HG03571 (cell line): Measurements from ENCODE around the gene NXF1.
"Not testable (repeated sequence)": the region's sequence is repeated elsewhere in the genome, so short reads cannot be mapped to it uniquely, and the experiment has no call there.

ENCODE experiments used
- ATAC-seq: cut with Tn5 transposase; IDR thresholded peaks from one replicate; pipeline ENCODE4 v1.9.1; 2021; ENCODE audit not compliant: unreplicated experiment

Gene NXF1

DNA sequence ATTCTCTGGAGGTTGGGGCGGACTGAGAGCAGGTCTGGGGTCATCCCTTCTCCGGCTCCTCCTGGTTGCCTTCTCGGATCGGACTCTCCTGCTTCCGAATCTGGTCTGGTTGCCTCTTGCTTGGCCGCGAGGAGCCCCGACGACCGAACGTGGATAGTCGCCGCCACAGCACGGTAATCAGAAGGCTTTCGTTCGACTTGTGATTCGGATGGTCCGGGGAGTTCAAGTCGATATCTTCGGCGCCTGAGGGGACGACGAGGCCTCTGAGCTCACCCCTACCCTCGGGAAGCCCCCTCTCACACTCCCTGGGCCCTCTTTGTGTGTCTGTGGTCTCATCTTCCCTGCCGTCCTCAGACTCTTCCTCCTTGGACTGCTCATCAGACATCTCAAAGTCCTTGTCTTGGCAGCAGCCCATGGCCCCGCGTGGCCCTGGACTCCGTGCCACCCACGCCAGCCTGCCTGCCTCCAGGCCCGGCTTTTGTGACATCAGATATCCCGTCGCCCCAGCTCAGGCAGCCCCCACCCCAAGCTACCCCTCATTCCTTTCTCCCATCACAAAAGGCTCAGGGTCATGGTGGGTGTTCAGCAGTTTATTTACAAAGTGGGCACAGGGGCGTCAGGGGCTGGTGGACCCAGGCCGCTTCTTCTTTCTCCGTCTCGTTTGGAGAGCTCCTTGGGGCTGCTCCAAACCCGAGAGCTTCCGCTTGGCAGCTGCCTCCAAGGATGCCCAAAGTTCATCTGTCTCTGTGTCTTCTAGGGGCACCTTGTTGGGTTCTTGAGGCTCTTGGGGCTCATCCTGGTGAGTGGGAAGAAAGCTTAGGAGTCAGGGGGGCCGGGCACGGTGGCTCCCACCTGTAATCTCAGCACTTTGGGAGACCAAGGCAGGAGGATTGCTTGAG lies 27.3 kb upstream of the NXF1 start, which contains the start of gene TEX54:
Gene TEX54 (minus strand): TSS at position 506 of the 899 bp plus-strand sequence.
- ATAC-seq = peak; percentile 10

DNA sequence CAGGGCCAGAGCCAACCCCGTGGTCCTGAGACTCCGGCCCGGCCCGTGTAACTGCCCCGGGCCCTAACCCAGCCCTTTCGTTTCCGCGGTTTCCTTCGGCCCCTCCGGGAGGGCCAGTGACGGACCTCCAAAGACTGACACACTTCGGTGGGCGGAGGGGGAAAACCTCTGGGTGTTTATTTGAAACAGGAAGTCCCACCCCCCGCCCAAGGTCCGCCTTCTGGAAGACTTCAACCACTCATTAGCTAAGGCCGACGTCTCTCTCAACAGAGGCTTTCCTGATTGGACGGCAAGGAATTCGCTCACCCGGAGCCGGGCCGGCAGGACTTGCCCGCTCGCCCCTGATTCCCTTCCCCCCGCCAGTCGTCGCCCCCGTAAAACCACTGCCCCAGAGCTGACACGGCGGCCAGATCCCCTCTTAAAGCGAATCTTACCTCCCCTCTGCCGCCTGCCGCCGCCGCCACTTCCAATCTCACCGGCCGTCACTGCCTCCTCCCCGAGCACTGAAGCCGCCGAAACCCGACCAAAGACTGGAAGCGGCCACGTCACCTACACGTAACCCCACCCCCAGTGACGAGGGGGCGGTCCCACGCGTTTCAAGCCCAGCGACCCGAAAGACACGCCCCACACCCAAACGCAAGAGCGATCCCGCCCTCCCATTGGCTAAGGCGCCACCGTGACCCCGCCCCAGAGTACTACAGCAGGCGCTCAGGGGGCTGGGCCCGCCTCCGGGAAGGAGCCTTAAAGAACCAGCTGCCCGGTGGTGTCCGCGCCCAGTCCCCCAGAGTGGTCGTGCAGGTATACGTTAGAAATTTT lies 26.5 kb upstream of the NXF1 start, which contains the start of gene STX5:
Gene STX5 (minus strand): TSS at position 532 of the 816 bp plus-strand sequence. CDS start 808 bp downstream, outside the sequence.
- peak; percentile 71 for ATAC-seq

DNA sequence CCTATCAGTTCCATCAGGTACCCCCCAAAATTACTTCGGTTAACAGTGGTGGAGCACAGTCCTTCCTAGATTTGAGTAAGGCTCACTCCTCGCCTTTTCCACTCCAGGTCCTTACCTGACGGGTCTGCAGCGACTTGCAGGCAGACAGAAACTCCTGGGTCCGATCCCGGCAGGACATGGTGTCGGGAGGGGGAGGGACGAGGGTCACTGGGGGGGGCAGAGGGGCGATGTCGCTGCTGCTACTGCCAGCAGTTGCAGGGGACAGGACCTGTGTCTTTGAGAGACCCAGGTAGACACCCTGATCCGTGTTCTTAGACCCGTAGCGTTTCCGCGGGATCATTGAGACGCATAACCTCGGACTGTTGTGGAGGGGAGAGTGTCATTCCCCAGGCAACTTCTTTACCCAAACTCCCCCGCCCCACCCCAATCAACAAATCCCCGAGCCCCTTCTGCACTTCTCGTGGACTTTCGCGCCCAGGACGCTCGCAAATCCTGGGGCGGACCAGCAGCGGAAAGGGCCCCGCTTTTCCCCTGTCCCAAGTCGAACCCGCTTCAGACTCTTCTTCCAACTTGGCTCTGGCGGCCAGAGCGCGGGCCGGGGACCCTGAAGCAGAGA lies 25.8 kb upstream of the NXF1 start:
- no peak for ATAC-seq

DNA sequence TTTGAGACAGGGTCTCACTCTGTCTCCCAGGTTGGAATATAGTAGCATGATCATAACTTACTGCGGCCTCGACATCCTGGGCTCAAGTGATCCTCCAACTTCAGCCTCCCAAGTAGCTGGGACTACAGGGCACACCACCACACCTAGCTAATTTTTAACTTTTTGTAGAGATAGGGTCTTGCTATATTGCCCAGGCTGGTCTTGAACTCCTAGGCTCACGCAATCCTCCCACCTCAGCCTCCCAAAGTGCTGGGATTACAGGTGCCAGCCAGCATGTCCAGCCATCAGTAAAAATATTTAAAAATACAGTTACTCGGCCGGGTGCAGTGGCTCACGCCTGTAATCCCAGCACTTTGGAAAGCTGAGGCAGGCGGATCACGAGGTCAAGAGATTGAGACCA lies 22.9 kb upstream of the NXF1 start:
- not testable (repeated sequence) for ATAC-seq

DNA sequence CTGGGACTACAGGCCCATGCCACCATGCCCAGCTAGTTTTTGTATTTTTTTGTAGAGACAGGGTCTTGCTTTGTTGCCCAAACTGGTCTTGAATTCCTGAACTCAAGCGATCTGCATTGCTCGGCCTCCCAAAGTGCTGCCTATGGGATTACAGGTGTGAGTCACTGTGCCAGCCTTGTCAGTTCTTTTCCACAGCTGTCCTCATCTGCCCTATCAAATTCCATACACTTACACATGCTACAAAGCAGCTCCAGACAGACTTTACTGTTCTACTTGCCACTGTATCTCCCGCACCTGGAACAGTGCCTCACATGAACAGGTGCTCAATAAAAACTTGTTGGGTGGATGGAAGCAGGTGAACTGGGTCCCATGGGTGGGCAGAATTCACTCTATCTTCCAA lies 18.4 kb upstream of the NXF1 start:
- ATAC-seq = no peak

DNA sequence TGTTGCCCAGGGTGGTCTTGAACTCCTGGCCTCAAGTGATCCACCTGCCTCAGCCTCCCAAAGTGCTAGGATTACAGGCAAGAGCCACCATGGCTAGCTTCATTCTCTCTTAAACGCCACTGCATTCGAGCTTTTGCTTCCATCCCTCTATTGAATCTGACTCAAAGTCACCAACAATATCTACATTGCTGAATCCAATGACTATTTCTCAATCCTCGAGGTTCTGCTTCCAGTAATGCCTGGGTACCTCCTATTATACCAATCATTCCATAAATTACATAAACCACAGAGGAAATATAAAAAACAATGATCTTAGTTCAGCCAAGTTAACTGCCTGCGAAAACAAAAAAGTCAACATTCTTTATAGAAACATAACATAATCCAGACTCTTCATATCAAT lies 11.9 kb upstream of the NXF1 start:
- ATAC-seq = no peak

DNA sequence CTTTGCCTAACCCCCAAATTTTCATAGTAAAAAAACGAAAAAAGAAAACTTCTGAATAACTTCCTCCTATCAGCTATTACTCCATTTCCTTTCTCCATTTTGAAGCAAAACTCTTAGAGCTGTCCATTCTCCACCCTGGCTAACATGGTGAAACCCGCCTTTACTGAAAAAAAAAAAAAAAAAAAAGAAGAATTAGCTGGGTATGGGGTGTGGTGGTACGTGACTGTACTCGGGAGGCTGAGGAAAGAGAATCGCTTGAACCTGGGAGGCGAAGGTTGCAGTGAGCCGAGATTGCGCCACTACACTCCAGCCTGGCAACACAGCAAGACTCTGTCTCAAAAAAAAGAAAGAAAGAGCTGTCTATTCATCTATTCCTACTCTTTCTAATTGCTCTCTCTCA lies 11.3 kb upstream of the NXF1 start:
- no peak for ATAC-seq

DNA sequence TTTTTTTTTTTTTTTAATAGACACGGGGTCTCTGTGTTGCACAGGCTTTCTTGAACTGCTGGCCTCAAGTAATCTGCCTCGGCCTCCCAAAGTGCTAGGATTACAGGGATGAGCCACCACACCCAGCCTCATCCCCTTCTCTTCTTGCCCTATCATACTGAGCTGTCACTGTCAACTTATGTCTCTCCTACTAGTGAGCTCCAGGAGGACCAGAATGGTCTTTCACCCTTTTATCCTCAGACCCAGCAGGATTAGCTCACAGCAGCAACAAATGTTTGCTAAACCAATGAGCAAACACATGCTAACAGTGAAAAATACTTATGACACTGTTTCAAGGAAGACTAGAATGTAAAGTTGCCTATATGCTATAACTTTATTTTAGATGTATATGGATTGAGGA lies 6.4 kb upstream of the NXF1 start:
- ATAC-seq = no peak

DNA sequence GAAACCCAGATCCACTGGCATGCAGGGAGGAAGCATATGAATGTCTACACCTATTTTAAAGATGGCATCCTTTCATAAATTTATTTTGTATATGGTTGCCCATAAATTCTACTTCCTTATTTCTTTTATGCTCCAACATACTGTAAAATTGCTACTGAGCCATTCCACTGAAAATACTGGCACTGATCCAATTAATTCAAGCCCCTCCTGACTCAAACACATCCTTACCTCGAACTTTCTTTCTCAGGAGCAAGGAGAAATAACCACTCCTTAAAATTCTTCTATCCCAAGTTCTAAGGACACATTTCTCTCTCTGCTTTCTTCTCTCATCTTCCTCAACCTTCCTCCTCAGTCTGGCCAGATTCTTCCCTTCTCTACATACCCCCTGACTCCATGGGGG lies 5.5 kb upstream of the NXF1 start:
- no peak for ATAC-seq

DNA sequence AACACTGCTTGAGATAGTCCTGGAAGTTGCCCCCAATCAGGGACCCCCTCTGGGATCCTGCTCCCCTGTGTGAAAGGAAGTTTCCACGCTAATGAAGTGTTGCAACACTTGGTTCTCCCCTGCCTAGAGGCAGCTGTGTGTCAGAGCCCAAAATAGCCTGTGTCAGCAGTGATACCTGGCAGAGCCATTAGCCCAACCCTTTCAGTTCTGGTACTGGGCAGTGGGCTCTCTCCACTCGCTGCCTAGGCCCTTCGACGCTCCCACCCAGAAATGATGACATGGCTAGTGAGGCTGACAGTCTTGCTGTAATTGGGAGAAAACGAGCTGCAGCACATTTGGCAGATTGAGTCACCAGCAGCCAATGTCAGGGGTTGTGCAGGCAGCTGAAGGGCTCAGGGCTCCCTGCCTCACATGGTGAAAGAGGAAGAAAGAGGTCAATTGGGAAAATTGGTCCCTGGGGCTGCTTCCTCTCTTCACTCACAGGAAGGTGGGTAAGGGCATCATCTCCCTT lies 1.4 kb upstream of the NXF1 start:
- ATAC-seq = no peak

DNA sequence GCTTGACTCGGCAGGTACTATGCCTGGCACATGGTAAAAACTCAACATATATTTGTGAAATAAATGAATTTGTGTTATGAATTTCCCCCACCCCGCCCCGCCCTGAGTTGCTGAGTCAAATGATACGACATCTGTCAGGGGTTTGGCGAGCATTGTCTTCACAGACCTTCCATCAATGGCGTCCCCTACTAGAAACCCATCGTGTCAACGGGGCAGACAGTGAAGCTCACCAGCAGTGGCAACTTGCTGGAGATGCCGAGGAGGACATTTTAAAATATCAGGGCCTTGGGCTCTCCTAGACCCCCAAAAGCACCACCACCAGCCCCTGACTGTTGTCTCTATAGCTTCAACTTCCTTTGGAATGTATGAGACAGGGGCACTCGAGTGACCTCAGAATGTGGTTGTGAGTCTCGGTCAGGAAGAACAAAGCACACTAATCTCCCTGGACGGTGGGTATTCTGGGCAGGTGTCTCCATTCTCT lies 761 bp upstream of the NXF1 start:
- ATAC-seq = no peak

DNA sequence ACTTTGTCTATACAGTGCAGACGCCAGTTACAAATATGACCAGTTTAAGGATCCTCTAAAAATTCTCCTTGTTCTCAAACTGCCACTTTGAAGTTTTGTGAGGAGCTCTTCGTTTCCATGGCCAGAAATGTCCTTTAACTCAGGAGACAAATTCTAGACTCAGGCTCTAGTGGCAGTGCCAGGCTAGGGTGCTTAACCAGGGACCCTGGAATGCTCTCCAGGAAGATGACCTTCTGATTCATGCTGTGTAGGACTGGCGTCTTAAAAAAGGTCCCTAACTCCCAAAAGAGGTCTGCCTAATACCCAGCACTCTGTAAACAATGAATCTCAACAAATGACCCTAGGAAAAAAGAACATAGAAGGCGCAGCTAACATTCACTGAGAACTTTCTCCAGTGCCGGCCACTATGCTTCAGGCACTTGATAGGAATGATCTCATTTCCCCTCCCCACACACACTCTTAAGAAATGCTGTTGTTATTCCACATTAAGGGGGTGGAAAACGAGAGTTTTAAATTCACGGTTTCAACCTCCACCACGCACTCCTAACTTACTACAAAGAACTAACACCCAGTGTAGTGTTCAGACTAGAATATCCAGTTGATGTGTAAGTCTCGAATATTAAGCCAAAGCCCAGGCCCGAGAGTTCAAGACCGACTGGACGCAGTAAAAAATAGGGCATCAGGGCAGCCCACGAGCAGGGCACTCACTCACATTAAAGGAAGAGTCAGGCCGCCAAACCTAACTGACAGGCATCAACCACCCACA lies 747 bp downstream of the NXF1 start:
- no peak for ATAC-seq

DNA sequence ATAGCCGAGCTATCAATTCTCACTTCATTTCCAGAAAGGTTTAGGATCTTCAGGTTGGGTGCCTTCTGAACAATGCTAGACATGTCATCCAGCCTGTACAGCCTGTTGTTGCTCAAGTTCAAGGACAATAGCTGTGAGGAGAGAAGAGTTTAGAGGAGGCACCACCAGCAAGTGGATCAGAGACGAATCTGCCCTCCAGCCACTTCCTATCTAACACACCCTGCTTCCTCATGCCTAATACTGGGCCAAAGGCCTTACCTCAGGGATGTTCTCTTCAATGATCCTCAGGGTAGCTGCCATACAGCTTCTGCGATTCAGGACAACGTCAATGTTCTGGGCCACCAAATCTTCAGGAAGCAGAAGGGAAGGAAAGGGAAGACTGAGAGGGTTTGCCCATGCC lies 4.2 kb downstream of the NXF1 start:
- ATAC-seq = no peak

DNA sequence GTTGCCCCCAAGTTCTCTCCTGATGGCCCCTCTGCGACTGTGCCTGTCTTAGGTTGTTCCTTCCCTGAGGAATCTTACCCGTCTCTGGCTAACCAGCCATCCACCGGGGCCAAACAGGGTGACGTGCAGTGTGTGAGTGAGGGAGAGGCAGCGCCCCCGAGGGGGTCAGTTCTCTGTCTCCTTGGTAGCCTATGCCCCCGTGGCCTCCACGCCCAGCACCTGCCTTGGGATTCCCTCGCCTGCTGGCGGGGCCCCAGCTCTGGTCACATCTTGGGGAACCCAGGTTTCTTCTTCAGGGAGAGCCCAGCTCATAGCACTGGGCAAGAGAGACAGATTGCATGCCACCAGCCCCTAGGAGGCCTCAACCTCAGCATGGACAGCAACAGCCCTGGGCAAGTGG lies 5.8 kb downstream of the NXF1 start:
- ATAC-seq = no peak

DNA sequence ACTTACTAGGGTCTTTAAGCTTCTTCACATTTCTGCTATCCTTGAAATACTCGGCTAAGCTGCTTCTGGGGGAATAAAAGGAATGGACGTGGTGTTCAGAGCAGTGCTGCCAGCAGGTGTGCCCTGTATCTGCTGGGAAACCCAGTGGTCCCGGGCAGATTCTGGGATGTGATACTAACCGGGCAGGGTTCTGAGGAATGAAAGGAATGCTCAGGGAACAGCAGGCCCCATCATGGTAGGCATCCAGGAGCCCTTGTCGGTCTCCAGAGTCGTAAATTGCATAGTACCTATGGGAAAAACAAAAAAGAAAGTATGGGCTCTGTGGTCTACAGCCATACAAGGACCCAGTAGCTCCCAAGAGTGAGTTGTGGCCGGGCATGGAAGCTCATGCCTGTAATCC lies 9.0 kb downstream of the NXF1 start:
- no peak for ATAC-seq

DNA sequence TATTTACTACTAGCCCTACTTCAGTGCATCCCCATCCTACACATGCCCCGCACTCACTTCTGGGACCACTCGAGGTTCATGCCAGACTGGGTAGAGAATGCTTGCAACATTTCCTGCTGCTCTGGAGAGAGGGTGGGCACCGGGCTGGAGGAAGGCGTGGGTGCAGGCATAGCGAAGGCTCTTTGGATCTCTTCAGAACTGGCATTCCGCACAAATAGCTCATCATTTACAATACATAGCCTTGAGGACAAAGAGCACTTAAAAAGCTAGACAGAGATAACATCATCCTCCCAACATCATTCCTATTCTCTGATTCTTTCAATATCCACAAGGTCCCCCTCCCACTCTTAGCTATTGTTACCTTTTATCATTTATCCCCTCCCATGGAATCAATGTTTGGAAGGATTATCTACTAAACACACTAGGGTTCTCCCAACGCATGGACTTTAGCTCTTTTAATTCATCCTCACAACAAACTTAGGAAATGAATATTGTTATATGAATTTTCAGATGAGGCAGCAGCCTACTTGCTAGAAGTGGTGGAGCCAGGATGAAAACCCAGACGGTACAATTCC lies 11.0 kb downstream of the NXF1 start:
- no peak for ATAC-seq

DNA sequence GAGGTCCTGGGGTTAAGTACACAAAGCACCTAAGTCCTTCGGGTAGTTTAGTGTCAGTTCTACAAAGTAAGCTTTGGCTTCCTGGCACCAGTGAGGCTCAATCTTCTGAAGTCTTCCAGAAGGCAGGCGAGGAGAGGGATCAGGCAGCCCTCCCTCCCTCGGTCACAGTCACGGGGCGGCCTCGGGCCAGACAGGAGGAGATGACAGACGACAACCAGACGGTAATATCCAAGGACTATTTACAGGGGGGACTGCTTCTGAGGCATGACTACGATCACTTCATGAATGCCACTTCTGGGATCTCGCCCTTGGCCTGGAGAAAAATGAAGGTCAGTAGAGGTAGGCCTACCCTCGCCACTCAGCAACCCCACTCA lies 13.1 kb downstream of the NXF1 start:
- no peak for ATAC-seq

DNA sequence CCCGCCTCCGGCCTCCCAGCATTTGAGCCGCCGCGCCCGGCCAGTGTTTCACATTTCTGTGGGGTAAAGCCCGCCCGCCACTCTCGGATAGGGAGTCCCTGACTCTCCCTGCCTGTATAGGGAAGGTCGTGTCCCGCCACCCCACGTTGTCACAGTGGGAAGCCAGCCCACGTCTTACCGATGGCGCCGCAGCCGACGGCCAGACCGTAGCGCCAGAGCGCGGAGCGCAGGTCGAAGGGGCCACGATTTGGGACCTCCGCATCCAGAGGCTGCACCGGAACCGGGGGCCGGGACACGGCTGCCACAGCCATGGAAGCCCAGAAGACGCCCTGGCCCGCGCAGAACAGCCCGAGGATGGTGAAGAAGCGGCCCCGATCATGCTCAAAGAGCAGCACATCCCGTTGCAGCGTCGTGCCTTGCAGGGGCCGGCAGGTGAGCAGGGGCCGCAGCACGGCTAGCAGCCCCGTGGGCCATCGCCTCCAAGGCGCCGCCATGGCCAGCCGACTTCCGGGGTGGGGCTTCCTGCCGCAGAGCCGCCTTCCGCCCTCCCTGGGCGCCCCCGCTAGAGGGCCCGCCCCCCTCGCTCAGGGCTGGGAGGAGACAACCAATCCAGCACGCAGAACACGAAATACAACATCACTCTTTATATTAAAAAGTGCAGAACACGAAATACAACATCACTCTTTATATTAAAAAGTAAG lies 13.6 kb downstream of the NXF1 start, which contains the start of gene TMEM223:
Gene TMEM223 (minus strand): TSS at position 506 of the 701 bp plus-strand sequence. CDS start 12 bp downstream, at position 494.
- ATAC-seq = peak; percentile 63

DNA sequence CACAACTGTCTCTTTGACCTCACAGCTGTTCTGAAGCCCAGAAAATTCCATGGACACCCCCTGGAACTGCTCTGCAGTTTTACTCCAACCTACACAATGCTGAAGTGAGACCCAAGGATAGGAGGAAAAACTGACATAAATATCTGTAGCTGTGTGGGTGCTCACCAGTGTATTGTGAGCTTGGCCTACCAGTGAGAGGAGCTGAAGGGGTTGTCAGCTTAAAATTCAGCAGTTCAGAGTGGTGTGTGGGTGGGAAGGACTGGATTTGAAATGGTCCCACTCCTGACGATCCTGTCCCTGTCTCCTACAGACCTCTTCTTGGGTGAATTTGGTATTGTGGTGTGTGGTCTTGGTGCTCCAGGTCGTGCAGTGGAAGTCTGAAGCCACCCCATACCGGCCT lies 15.7 kb downstream of the NXF1 start:
- no peak for ATAC-seq
